ENCODE data around the gene ARL6IP4.

Gene ARL6IP4

GRCh38 chr12:122960193-122960569 lies 20.3 kb upstream of the ARL6IP4 start:
- TF ChIP-seq GABPA (IDR thresholded peaks at IDR 0.05; ENCODE audit: low read depth) (no peak), REST (IDR thresholded peaks at IDR 0.05; ENCODE audit: insufficient replicate concordance, low read depth) (no peak)
- no peaks in the 10 kb centered on the region for H3K27me3 ChIP-seq (ENCODE audit: insufficient read depth, poor library complexity, severe bottlenecking)
- no peak for DNase-seq (ENCODE audit: low read depth in 1 of 2, low spot score in 1 of 2)
- no peak overlapping the region for H3K27ac ChIP-seq (replicated peaks)
- H3K4me3 ChIP-seq (replicated peaks; ENCODE audit: insufficient read depth, low read length): no peak overlapping the region

GRCh38 chr12:122961531-122962329 lies 18.8 kb upstream of the ARL6IP4 start:
- no peak for DNase-seq (ENCODE audit: low read depth in 1 of 2, low spot score in 1 of 2)
- Histone ChIP-seq H3K4me3 (replicated peaks; ENCODE audit: insufficient read depth, low read length) (no peak overlapping the region), H3K27me3 (ENCODE audit: insufficient read depth, poor library complexity, severe bottlenecking) (no peaks in the 10 kb centered on the region), H3K27ac (replicated peaks) (no peak overlapping the region)
- TF ChIP-seq CTCF (IDR thresholded peaks at IDR 0.05; ENCODE audit: insufficient read depth, low read length) (no peak), REST (IDR thresholded peaks at IDR 0.05; ENCODE audit: insufficient replicate concordance, low read depth) (no peak), GABPA (IDR thresholded peaks at IDR 0.05; ENCODE audit: low read depth) (no peak), POLR2AphosphoS5 (IDR thresholded peaks at IDR 0.05; ENCODE audit: low read depth) (no peak), SPI1 (IDR thresholded peaks at IDR 0.05; ENCODE audit: borderline replicate concordance, low read depth) (no peak)

- no peak for DNase-seq (ENCODE audit: low read depth in 1 of 2, low spot score in 1 of 2)
Observed at GRCh38 chr12:122963941-122964265, 16.6 kb upstream of the ARL6IP4 start.

More at GRCh38 chr12:122963941-122964265, 16.6 kb upstream of the ARL6IP4 start:
- Histone ChIP-seq H3K4me3 (replicated peaks; ENCODE audit: insufficient read depth, low read length) (no peak overlapping the region), H3K27me3 (ENCODE audit: insufficient read depth, poor library complexity, severe bottlenecking) (no peaks in the 10 kb centered on the region), H3K27ac (replicated peaks) (no peak overlapping the region)
- no peak for TF ChIP-seq REST (IDR thresholded peaks at IDR 0.05; ENCODE audit: insufficient replicate concordance, low read depth)
